HEK293 (cell line): Measurements from ENCODE around the gene RIBC2.
A peak's percentile ranks its signal among the peaks of the same experiment; 100 is the strongest.

Source experiments
- CTCF ChIA-PET: fragments of 350-600 bp; formaldehyde crosslinking; extraction: SDS; loops from one replicate; lab custom pipeline; 2021; ENCODE audit warnings: antibody characterized with exemption; lab: Yijun Ruan, JAX
- POLR2A ChIA-PET: fragments of 300-600 bp; formaldehyde crosslinking; extraction: SDS; loops from one replicate; lab custom pipeline; 2020; ENCODE audit warnings: antibody characterized with exemption, inconsistent platforms; lab: Yijun Ruan, JAX
- H3K27ac ChIP-seq: fragments of 200-500 bp; sonication (Bioruptor generic); 2 replicates; pipeline ENCODE4 v1.5.1; 2014; ENCODE audit warnings: low read depth, low read length, control low read depth, inconsistent platforms; ENCODE audit errors: extremely low read depth
- H3K36me3 ChIP-seq, 2 experiments: fragments of 200-500 bp in 1 of 2; sonication (Bioruptor generic) in 1 of 2; 1 replicate in 1 of 2; 2 replicates in 1 of 2; pipeline ENCODE4 v1.5.1; 2014 to 2017; ENCODE audit warnings: inconsistent platforms in 2 of 2, low read length in 2 of 2; ENCODE audit not compliant: control insufficient read depth in 2 of 2, insufficient read depth in 1 of 2
- H3K4me1 ChIP-seq: fragments of 200-500 bp; sonication (Bioruptor generic); 2 replicates; pipeline ENCODE4 v1.5.1; 2014; ENCODE audit warnings: mild to moderate bottlenecking, low read length, inconsistent platforms; ENCODE audit not compliant: control insufficient read depth, insufficient read depth
- H3K4me3 ChIP-seq: 2 replicates; pipeline ENCODE4 v1.5.1; 2011; ENCODE audit warnings: low read depth, mild to moderate bottlenecking, control low read depth, low read length, moderate library complexity
- H3K9me3 ChIP-seq: fragments of 200-500 bp; sonication (Bioruptor generic); 2 replicates; pipeline ENCODE4 v1.5.1; 2014; ENCODE audit warnings: low read depth, low read length, inconsistent platforms; ENCODE audit not compliant: control insufficient read depth, insufficient read depth
- SALL2 ChIP-seq: fragments of 450-650 bp; formaldehyde crosslinking; IDR thresholded peaks from 2 replicates; pipeline ENCODE4 v1.5.0; 2017; ENCODE audit warnings: missing biosample characterization, mild to moderate bottlenecking, missing genetic modification characterization, borderline replicate concordance
- SETDB1 ChIP-seq: IDR thresholded peaks from one replicate; pipeline ENCODE4 v1.6.1; 2017; ENCODE audit warnings: mild to moderate bottlenecking, low read length, moderate library complexity, mixed read lengths; ENCODE audit not compliant: insufficient read length
- SP2 ChIP-seq: fragments of 450-650 bp; formaldehyde crosslinking; IDR thresholded peaks from 2 replicates; pipeline ENCODE4 v1.5.1; 2016; ENCODE audit warnings: missing biosample characterization, missing genetic modification characterization
- TRIM28 ChIP-seq: IDR thresholded peaks from 2 replicates; pipeline ENCODE4 v1.6.1; 2011; ENCODE audit warnings: low read length, control low read depth, borderline replicate concordance
- YY2 ChIP-seq: fragments of 450-650 bp; formaldehyde crosslinking; IDR thresholded peaks from 2 replicates; pipeline ENCODE4 v1.5.1; 2016; ENCODE audit warnings: missing biosample characterization, missing genetic modification characterization
- ZFP37 ChIP-seq: fragments of 450-650 bp; formaldehyde crosslinking; IDR thresholded peaks from 2 replicates; pipeline ENCODE4 v1.5.1; 2016; ENCODE audit warnings: missing biosample characterization, missing genetic modification characterization
- ZIC2 ChIP-seq: fragments of 450-650 bp; formaldehyde crosslinking; IDR thresholded peaks from 2 replicates; pipeline ENCODE4 v1.5.1; 2016; ENCODE audit warnings: missing biosample characterization, missing genetic modification characterization
- ZNF175 ChIP-seq: fragments of 450-650 bp; formaldehyde crosslinking; IDR thresholded peaks from 2 replicates; pipeline ENCODE4 v1.5.1; 2016; ENCODE audit warnings: missing biosample characterization, missing genetic modification characterization
- ZNF23 ChIP-seq: fragments of 450-650 bp; formaldehyde crosslinking; IDR thresholded peaks from 2 replicates; pipeline ENCODE4 v1.5.1; 2016; ENCODE audit warnings: missing biosample characterization, missing genetic modification characterization, borderline replicate concordance
- ZNF302 ChIP-seq: fragments of 450-650 bp; formaldehyde crosslinking; IDR thresholded peaks from 2 replicates; pipeline ENCODE4 v1.5.1; 2016; ENCODE audit warnings: missing biosample characterization, missing genetic modification characterization, low read depth
- ZNF416 ChIP-seq: fragments of 450-650 bp; formaldehyde crosslinking; IDR thresholded peaks from 2 replicates; pipeline ENCODE4 v1.5.1; 2016; ENCODE audit warnings: missing biosample characterization, missing genetic modification characterization
- ZNF514 ChIP-seq: fragments of 450-650 bp; formaldehyde crosslinking; IDR thresholded peaks from 2 replicates; pipeline ENCODE4 v1.5.1; 2016; ENCODE audit warnings: missing biosample characterization, missing genetic modification characterization
- ZNF529 ChIP-seq: fragments of 450-650 bp; formaldehyde crosslinking; IDR thresholded peaks from 2 replicates; pipeline ENCODE4 v1.5.1; 2017; ENCODE audit warnings: missing genetic modification characterization, missing biosample characterization; ENCODE audit not compliant: insufficient replicate concordance
- ZNF585B ChIP-seq: fragments of 450-650 bp; formaldehyde crosslinking; IDR thresholded peaks from 2 replicates; pipeline ENCODE4 v1.5.1; 2016; ENCODE audit warnings: missing biosample characterization, missing genetic modification characterization
- ZNF658 ChIP-seq: fragments of 450-650 bp; formaldehyde crosslinking; IDR thresholded peaks from 2 replicates; pipeline ENCODE4; 2016; ENCODE audit warnings: missing biosample characterization, missing genetic modification characterization
- TF ChIP-seq, protein P1 (sequence below): fragments of 450-650 bp; formaldehyde crosslinking; IDR thresholded peaks from 2 replicates; pipeline ENCODE4 v1.5.1; 2016; ENCODE audit warnings: missing biosample characterization, missing genetic modification characterization
- TF ChIP-seq, protein P2 (sequence below): IDR thresholded peaks from 2 replicates; pipeline ENCODE4 v1.6.1; 2011; ENCODE audit warnings: mild to moderate bottlenecking, low read depth, low read length, borderline replicate concordance
- TF ChIP-seq, protein P3 (sequence below): fragments of 450-650 bp; formaldehyde crosslinking; IDR thresholded peaks from 2 replicates; pipeline ENCODE4 v1.5.1; 2016; ENCODE audit warnings: missing biosample characterization, missing genetic modification characterization

The RIBC2 gene

DNA sequence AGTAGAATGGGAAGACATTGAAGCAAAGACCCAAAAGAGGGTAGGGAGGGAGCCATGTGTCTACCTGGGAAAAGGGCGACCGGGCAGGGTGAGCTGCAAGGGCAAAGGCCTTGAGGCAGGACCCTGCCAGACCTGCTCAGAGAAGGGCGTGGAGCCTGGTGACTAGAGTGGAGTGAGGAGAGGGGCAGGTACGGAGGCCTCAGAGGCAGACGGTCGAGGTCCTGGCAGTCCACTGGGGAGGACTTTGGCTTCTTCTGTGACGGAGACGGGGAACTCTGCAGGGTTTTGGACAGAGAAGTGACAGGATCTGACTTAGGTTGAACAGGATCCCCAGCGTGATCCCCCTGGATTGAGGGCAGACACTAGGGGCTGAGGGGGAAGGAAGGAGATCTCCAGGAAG is 12.9 kb downstream of the RIBC2 start:
- H3K4me1 ChIP-seq = no peaks in the 10 kb centered on the region
- ChIA-PET CTCF (interaction anchor here (0.6 kb wide), 1 partner anchor 24 kb away, joined by 3 read pairs; no protein-coding TSS in a partner anchor), POLR2A (no interaction called here)
- TF ChIP-seq ZNF416 (tag by site-specific recombination) (no peak), ZNF175 (tag by site-specific recombination) (no peak), ZNF514 (no peak), ZNF23 (tag by site-specific recombination) (no peak), ZIC2 (tag by site-specific recombination) (no peak), ZFP37 (tag by site-specific recombination) (no peak), ZNF585B (tag by site-specific recombination) (no peak), YY2 (tag by site-specific recombination) (no peak), ZNF529 (tag by site-specific recombination) (no peak), ZNF302 (tag by site-specific recombination) (no peak), SALL2 (tag by site-specific recombination) (no peak), SP2 (tag by site-specific recombination) (no peak)
- TF ChIP-seq, protein P1, sequence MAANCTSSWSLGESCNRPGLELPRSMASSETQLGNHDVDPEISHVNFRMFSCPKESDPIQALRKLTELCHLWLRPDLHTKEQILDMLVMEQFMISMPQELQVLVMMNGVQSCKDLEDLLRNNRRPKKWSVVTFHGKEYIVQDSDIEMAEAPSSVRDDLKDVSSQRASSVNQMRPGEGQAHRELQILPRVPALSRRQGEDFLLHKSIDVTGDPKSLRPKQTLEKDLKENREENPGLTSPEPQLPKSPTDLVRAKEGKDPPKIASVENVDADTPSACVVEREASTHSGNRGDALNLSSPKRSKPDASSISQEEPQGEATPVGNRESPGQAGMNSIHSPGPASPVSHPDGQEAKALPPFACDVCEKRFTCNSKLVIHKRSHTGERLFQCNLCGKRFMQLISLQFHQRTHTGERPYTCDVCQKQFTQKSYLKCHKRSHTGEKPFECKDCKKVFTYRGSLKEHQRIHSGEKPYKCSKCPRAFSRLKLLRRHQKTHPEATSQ (tag by site-specific recombination) = no peak
- TF ChIP-seq, protein P2, sequence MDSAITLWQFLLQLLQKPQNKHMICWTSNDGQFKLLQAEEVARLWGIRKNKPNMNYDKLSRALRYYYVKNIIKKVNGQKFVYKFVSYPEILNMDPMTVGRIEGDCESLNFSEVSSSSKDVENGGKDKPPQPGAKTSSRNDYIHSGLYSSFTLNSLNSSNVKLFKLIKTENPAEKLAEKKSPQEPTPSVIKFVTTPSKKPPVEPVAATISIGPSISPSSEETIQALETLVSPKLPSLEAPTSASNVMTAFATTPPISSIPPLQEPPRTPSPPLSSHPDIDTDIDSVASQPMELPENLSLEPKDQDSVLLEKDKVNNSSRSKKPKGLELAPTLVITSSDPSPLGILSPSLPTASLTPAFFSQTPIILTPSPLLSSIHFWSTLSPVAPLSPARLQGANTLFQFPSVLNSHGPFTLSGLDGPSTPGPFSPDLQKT = no peak
- no peaks in the 10 kb centered on the region for H3K9me3 ChIP-seq
- no peaks in the 10 kb centered on the region for H3K36me3 ChIP-seq
- H3K27ac ChIP-seq = no peak overlapping the region
- no peak overlapping the region for H3K4me3 ChIP-seq

DNA sequence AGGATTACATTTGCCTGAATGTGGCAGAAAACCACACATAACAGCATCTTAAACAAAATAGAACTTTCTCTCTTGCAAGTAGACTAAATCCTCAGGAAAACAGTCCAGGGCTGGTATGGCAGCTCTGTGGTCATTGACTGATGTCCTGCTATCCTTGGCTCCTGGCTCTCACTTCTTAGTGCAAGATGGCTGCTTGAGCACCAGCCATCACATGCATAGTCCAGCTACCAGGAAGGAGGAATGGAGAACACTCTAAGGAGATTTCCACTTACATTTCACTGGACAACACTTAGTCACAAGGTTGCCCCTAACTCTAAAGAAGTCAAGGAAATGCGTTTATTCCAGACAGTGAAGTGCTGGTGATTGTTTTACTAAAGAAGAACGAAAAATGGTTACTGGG is 13.6 kb downstream of the RIBC2 start:
- ChIA-PET CTCF (no interaction called here), POLR2A (no interaction called here)
- Histone ChIP-seq H3K36me3 (no peaks in the 10 kb centered on the region), H3K4me3 (no peak overlapping the region), H3K4me1 (no peaks in the 10 kb centered on the region), H3K27ac (no peak overlapping the region), H3K9me3 (no peaks in the 10 kb centered on the region)
- TF ChIP-seq ZNF658 (tag by site-specific recombination) = no peak
- peak; percentile 74; the same call in 1 of the 2 replicates for TF ChIP-seq TRIM28
- peak; percentile 81 for TF ChIP-seq SETDB1
- TF ChIP-seq, protein P3, sequence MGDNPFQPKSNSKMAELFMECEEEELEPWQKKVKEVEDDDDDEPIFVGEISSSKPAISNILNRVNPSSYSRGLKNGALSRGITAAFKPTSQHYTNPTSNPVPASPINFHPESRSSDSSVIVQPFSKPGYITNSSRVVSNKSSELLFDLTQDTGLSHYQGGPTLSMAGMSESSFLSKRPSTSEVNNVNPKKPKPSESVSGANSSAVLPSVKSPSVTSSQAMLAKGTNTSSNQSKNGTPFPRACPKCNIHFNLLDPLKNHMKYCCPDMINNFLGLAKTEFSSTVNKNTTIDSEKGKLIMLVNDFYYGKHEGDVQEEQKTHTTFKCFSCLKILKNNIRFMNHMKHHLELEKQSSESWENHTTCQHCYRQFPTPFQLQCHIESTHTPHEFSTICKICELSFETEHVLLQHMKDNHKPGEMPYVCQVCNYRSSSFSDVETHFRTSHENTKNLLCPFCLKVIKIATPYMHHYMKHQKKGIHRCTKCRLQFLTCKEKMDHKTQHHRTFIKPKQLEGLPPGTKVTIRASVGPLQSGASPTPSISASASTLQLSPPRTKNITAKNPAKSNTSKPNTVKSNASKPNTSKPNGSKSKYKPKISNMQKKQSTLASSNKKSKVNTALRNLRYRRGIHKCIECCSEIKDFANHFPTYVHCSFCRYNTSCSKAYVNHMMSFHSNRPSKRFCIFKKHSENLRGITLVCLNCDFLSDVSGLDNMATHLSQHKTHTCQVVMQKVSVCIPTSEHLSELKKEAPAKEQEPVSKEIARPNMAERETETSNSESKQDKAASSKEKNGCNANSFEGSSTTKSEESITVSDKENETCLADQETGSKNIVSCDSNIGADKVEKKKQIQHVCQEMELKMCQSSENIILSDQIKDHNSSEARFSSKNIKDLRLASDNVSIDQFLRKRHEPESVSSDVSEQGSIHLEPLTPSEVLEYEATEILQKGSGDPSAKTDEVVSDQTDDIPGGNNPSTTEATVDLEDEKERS (tag by site-specific recombination) = peak; percentile 93; the same call in 1 of the 2 replicates
